ENCODE data around the gene PAK5.
"Not testable (repeated sequence)": the region's sequence is repeated elsewhere in the genome, so short reads cannot be mapped to it uniquely, and the experiment has no call there.

PAK5 gene

GRCh38 chr20:9672027-9672426 lies 166.8 kb downstream of the PAK5 start:
- Histone ChIP-seq H3K27me3 (no peaks in the 10 kb centered on the region), H4K20me1 (no peaks in the 10 kb centered on the region)
- TF ChIP-seq Cebpa-rat (IDR thresholded peaks at IDR 0.05): no peak

GRCh38 chr20:9668381-9668780 lies 170.5 kb downstream of the PAK5 start:
- H3K36me3 ChIP-seq: no peaks in the 10 kb centered on the region
- no peak for TF ChIP-seq Cebpa-rat (IDR thresholded peaks at IDR 0.05)
- no peaks in the 10 kb centered on the region for H4K20me1 ChIP-seq
- no peak overlapping the region for H3K27ac ChIP-seq
- no peaks in the 10 kb centered on the region for H3K9me3 ChIP-seq (replicated peaks in 1 of 11)
- H3K9ac ChIP-seq: no peak overlapping the region
- H3K4me2 ChIP-seq: no peak overlapping the region
- no peaks in the 10 kb centered on the region for H3K27me3 ChIP-seq
- H3K4me3 ChIP-seq: no peak overlapping the region
- H3K4me1 ChIP-seq: no peaks in the 10 kb centered on the region

More at GRCh38 chr20:9672027-9672426, 166.8 kb downstream of the PAK5 start:
- Histone ChIP-seq H3K36me3 (no peaks in the 10 kb centered on the region), H3K4me3 (no peak overlapping the region), H3K27ac (no peak overlapping the region), H3K9me3 (replicated peaks in 1 of 11) (peaks cover 0 to 5% (median 0%) of the 10 kb centered on the region in 11 experiments; a peak in 3 of 22 replicates), H3K9ac (no peak overlapping the region), H3K4me1 (no peaks in the 10 kb centered on the region), H3K4me2 (no peak overlapping the region)

- Histone ChIP-seq H4K20me1 (no peaks in the 10 kb centered on the region), H3K36me3 (no peaks in the 10 kb centered on the region), H3K4me2 (no peak overlapping the region), H3K27me3 (no peaks in the 10 kb centered on the region), H3K9me3 (replicated peaks in 1 of 11) (no peaks in the 10 kb centered on the region), H3K9ac (no peak overlapping the region), H3K4me3 (no peak overlapping the region), H3K4me1 (no peaks in the 10 kb centered on the region), H3K27ac (no peak overlapping the region)
- TF ChIP-seq Cebpa-rat (IDR thresholded peaks at IDR 0.05): no peak
Observed at GRCh38 chr20:9663423-9663822, 175.5 kb downstream of the PAK5 start.

- H3K9ac ChIP-seq: no peak overlapping the region
- no peak for TF ChIP-seq Cebpa-rat (IDR thresholded peaks at IDR 0.05)
- H3K4me3 ChIP-seq: no peak overlapping the region
- H4K20me1 ChIP-seq: no peaks in the 10 kb centered on the region
- H3K4me2 ChIP-seq: no peak overlapping the region
- H3K4me1 ChIP-seq: no peaks in the 10 kb centered on the region
- H3K36me3 ChIP-seq: no peaks in the 10 kb centered on the region
- H3K9me3 ChIP-seq (replicated peaks in 1 of 11): no peaks in the 10 kb centered on the region
- H3K27ac ChIP-seq: no peak overlapping the region
- H3K27me3 ChIP-seq: no peaks in the 10 kb centered on the region
Observed at GRCh38 chr20:9660236-9660868, 178.5 kb downstream of the PAK5 start.

GRCh38 chr20:9647741-9648140 lies 191.1 kb downstream of the PAK5 start:
- Histone ChIP-seq H3K4me2 (no peak overlapping the region), H3K27me3 (no peaks in the 10 kb centered on the region), H3K27ac (no peak overlapping the region), H3K9ac (no peak overlapping the region), H3K4me1 (no peaks in the 10 kb centered on the region), H4K20me1 (no peaks in the 10 kb centered on the region), H3K36me3 (no peaks in the 10 kb centered on the region), H3K4me3 (no peak overlapping the region), H3K9me3 (replicated peaks in 1 of 11) (no peaks in the 10 kb centered on the region)
- TF ChIP-seq Cebpa-rat (IDR thresholded peaks at IDR 0.05): no peak

- no peaks in the 10 kb centered on the region for H4K20me1 ChIP-seq
- H3K27me3 ChIP-seq: no peaks in the 10 kb centered on the region
- H3K4me1 ChIP-seq: no peaks in the 10 kb centered on the region
- H3K9ac ChIP-seq: no peak overlapping the region
- TF ChIP-seq Cebpa-rat (IDR thresholded peaks at IDR 0.05): no peak
- H3K36me3 ChIP-seq: no peaks in the 10 kb centered on the region
- H3K9me3 ChIP-seq (replicated peaks in 1 of 11): no peaks in the 10 kb centered on the region; a peak in 1 of 22 replicates
- H3K4me2 ChIP-seq: no peak overlapping the region
- H3K4me3 ChIP-seq: no peak overlapping the region
- no peak overlapping the region for H3K27ac ChIP-seq
Observed at GRCh38 chr20:9646375-9646774, 192.5 kb downstream of the PAK5 start.

- no peak overlapping the region for H3K27ac ChIP-seq
- H3K4me3 ChIP-seq: no peak overlapping the region
- no peaks in the 10 kb centered on the region for H3K4me1 ChIP-seq
- H3K27me3 ChIP-seq: no peaks in the 10 kb centered on the region
- TF ChIP-seq Cebpa-rat (IDR thresholded peaks at IDR 0.05): no peak
- H3K4me2 ChIP-seq: no peak overlapping the region
- peaks cover 0 to 4% (median 0%) of the 10 kb centered on the region in 11 experiments; a peak in 2 of 22 replicates for H3K9me3 ChIP-seq (replicated peaks in 1 of 11)
- no peak overlapping the region for H3K9ac ChIP-seq
- no peaks in the 10 kb centered on the region for H3K36me3 ChIP-seq
- H4K20me1 ChIP-seq: no peaks in the 10 kb centered on the region
Observed at GRCh38 chr20:9642882-9643281, 196.0 kb downstream of the PAK5 start.

- not testable (repeated sequence) for H4K20me1 ChIP-seq; H3K9ac ChIP-seq; H3K27ac ChIP-seq; H3K4me2 ChIP-seq; H3K27me3 ChIP-seq; H3K36me3 ChIP-seq; H3K4me1 ChIP-seq; H3K4me3 ChIP-seq; H3K9me3 ChIP-seq (replicated peaks in 1 of 11)
Observed at GRCh38 chr20:9641499-9642000, 197.3 kb downstream of the PAK5 start.

- Histone ChIP-seq H3K9me3 (replicated peaks in 1 of 11) (peaks cover 0 to 4% (median 0%) of the 10 kb centered on the region in 11 experiments; a peak in 2 of 22 replicates), H4K20me1 (no peaks in the 10 kb centered on the region), H3K27ac (no peak overlapping the region), H3K9ac (no peak overlapping the region), H3K4me2 (no peak overlapping the region), H3K36me3 (no peaks in the 10 kb centered on the region), H3K4me3 (no peak overlapping the region), H3K4me1 (peaks cover 0 to 11% (median 7%) of the 10 kb centered on the region in 10 experiments; a peak in 12 of 20 replicates), H3K27me3 (no peaks in the 10 kb centered on the region)
- no peak for TF ChIP-seq Cebpa-rat (IDR thresholded peaks at IDR 0.05)
Observed at GRCh38 chr20:9637889-9638288, 201.0 kb downstream of the PAK5 start.

- TF ChIP-seq Cebpa-rat (IDR thresholded peaks at IDR 0.05): no peak
- H3K36me3 ChIP-seq: no peaks in the 10 kb centered on the region
- H3K4me3 ChIP-seq: no peak overlapping the region
- no peak overlapping the region for H3K4me2 ChIP-seq
- H3K9ac ChIP-seq: no peak overlapping the region
- H3K9me3 ChIP-seq (replicated peaks in 1 of 11): peaks cover 0 to 3% (median 0%) of the 10 kb centered on the region in 11 experiments; a peak in 1 of 22 replicates
- H3K4me1 ChIP-seq: peaks cover 0 to 23% (median 7%) of the 10 kb centered on the region in 10 experiments; a peak in 14 of 20 replicates
- H4K20me1 ChIP-seq: no peaks in the 10 kb centered on the region
- H3K27ac ChIP-seq: no peak overlapping the region
- no peaks in the 10 kb centered on the region for H3K27me3 ChIP-seq
Observed at GRCh38 chr20:9635750-9636149, 203.1 kb downstream of the PAK5 start.
